Activated CD8-positive, alpha-beta memory T cell treated with anti-CD3 and anti-CD28 coated beads, Interleukin-2, amount 10 ng/mL, durations not matched to agents 7 days and 5 days (primary cell): Measurements from ENCODE around the gene RASSF8. TPM values are rescaled to one million over a fixed set of nuclear protein-coding genes. Genes with fewer than 3 reads are reported as not detected.

ENCODE experiments used
- ATAC-seq: fragments of 150-1000 bp; cut with Tn5 transposase; one replicate; pipeline ENCODE4 v1.10.0; 2021; ENCODE audit warnings: moderate library complexity
- CTCF ChIA-PET: fragments of 350-600 bp; sonication (Branson Sonifier 250); formaldehyde crosslinking; loops from one replicate; lab custom pipeline; 2021; ENCODE audit warnings: antibody characterized with exemption; lab: Charles Lee
- DNase-seq: peaks from one replicate; pipeline ENCODE4 v3.0.0-alpha.2; 2020
- H3K27ac Mint-ChIP-seq: one replicate; pipeline ENCODE4 v1.8.0; 2021; ENCODE audit warnings: mild to moderate bottlenecking, mixed read lengths
- H3K27me3 Mint-ChIP-seq: one replicate; pipeline ENCODE4 v1.8.0; 2021; ENCODE audit warnings: mixed read lengths
- H3K36me3 Mint-ChIP-seq: one replicate; pipeline ENCODE4 v1.8.0; 2021; ENCODE audit warnings: mild to moderate bottlenecking, mixed read lengths
- H3K4me1 Mint-ChIP-seq: one replicate; pipeline ENCODE4 v1.8.0; 2021; ENCODE audit warnings: mixed read lengths
- H3K4me3 Mint-ChIP-seq: one replicate; pipeline ENCODE4 v1.8.0; 2021; ENCODE audit warnings: mild to moderate bottlenecking, moderate library complexity, mixed read lengths
- H3K9me3 Mint-ChIP-seq: one replicate; pipeline ENCODE4 v1.8.0; 2022; ENCODE audit warnings: low read depth, mixed read lengths
- total RNA-seq, 2 experiments: library from RNA; stranded (reverse); gene quantifications; one replicate each; pipeline ENCODE4 v1.2.3, GENCODE V29; 2021

The RASSF8 gene
- total RNA-seq, 2 experiments from 2014 or later: 1.4 to 1.5 TPM

DNA sequence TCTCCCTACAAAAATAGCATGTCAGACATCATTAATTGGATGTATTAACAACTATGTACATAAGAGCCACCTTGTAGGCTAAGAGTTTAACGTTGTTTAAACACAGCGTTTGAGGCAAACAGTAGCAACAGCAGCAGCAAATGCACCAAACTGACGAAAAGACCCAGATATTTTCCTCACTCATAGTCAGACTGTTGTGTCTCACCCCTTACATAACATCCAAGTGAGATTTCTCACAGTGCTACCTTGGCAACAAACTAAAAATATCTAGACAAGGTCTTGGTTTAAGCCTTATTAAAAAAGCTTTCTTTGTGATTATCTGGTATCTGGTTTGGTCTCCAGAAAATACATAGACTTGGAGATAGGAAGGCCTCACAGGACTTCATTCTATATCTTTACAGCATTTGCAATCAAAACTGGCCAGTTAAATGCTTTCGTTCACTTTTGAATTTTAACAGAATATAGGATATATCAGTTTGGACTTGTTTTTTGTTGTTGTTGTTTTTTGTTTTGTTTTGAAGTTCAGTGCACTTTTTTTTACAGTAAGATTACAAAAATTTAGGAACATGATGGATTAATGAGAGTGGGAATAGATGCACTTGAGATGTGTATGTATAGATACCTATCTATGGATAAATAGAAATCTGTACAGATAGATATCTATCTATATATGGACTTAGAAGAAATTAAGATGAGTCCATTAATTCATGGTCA is 162.2 kb downstream of the RASSF8 start:
- H3K27ac Mint-ChIP-seq: no peak overlapping the region
- no peak for ATAC-seq
- H3K36me3 Mint-ChIP-seq: no peaks in the 10 kb centered on the region
- no peaks in the 10 kb centered on the region for H3K9me3 Mint-ChIP-seq
- no peak overlapping the region for H3K4me3 Mint-ChIP-seq
- peaks cover 28% of the 10 kb centered on the region for H3K4me1 Mint-ChIP-seq
- CTCF ChIA-PET: interaction anchor here (1.3 kb wide), 1 partner anchor 581 kb away, joined by 3 read pairs; no protein-coding TSS in a partner anchor
- peaks cover 80% of the 10 kb centered on the region for H3K27me3 Mint-ChIP-seq
- no peak for DNase-seq

DNA sequence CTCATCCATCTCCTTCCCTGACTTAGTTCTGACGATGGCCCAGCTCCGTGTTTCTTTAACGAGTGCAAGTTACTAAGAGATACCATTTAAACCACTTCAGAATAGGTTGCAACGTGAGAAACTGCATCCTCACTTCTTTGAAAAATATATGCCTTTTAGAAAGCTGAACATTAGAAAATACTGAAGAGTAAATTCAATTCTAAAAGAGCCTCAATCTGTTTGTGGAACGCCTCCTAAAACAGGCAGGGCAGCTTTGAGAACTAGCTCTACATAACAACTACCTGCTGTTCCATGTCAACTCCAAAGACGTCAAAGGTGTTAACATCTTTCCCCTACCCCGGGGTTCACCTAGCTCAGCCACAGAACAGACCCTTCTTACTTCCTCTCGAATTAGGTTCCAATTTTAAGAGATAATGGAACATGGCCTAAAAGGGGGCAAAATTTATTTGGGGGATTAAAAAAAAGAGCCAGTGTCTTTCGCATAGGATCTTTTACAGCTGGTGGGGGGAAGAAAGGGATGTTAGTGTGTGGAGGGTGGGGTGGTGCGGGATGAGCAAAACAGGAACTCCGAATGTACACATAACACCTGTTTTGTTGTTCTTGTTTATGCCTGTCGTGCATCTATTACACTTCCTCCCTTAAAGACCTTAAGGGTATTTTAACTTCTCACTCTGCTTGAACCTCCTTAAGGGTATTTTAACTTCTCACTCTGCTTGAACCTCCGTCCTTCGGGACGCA is 163.0 kb downstream of the RASSF8 start:
- Mint-ChIP-seq H3K36me3 (no peaks in the 10 kb centered on the region), H3K4me3 (peak overlapping the region; percentile 35), H3K9me3 (no peaks in the 10 kb centered on the region), H3K27ac (no peak overlapping the region), H3K27me3 (peaks cover 83% of the 10 kb centered on the region), H3K4me1 (peaks cover 30% of the 10 kb centered on the region)
- DNase-seq (no peak), ATAC-seq (no peak)
- CTCF ChIA-PET: interaction anchor here (1.2 to 1.6 kb wide), 3 partner anchors 27 to 580 kb away, joined by 3 to 4 read pairs (median 3); no protein-coding TSS in a partner anchor

GRCh38 chr12:26122061-26122680 is 163.7 kb downstream of the RASSF8 start:
- Mint-ChIP-seq H3K9me3 (no peaks in the 10 kb centered on the region), H3K4me1 (peaks cover 33% of the 10 kb centered on the region), H3K4me3 (peak overlapping the region; percentile 35), H3K27me3 (peaks cover 83% of the 10 kb centered on the region), H3K27ac (no peak overlapping the region), H3K36me3 (no peaks in the 10 kb centered on the region)
- CTCF ChIA-PET: interaction anchor here (1.0 to 1.6 kb wide), 4 partner anchors 28 to 579 kb away, joined by 3 to 4 read pairs (median 3); no protein-coding TSS in a partner anchor
- ATAC-seq (peak; percentile 51), DNase-seq (no peak)

GRCh38 chr12:26122681-26123481 is 164.4 kb downstream of the RASSF8 start:
- peaks cover 85% of the 10 kb centered on the region for H3K27me3 Mint-ChIP-seq
- no peak for DNase-seq
- CTCF ChIA-PET: interaction anchor here (1.0 to 1.6 kb wide), 3 partner anchors 29 to 529 kb away, joined by 3 to 4 read pairs (median 3); no protein-coding TSS in a partner anchor
- peak overlapping the region; percentile 59 for H3K4me3 Mint-ChIP-seq
- ATAC-seq: peak; percentile 25
- peaks cover 33% of the 10 kb centered on the region for H3K4me1 Mint-ChIP-seq
- H3K9me3 Mint-ChIP-seq: no peaks in the 10 kb centered on the region
- no peaks in the 10 kb centered on the region for H3K36me3 Mint-ChIP-seq
- H3K27ac Mint-ChIP-seq: no peak overlapping the region

GRCh38 chr12:26123482-26123980 is 165.0 kb downstream of the RASSF8 start:
- no peak for DNase-seq
- Mint-ChIP-seq H3K4me3 (peak overlapping the region; percentile 59), H3K4me1 (peaks cover 33% of the 10 kb centered on the region), H3K9me3 (no peaks in the 10 kb centered on the region), H3K36me3 (no peaks in the 10 kb centered on the region), H3K27me3 (peaks cover 85% of the 10 kb centered on the region), H3K27ac (no peak overlapping the region)
- no peak for ATAC-seq
- CTCF ChIA-PET: interaction anchor here (0.7 to 1.0 kb wide), 3 partner anchors 26 to 705 kb away, joined by 3 read pairs; no protein-coding TSS in a partner anchor

DNA sequence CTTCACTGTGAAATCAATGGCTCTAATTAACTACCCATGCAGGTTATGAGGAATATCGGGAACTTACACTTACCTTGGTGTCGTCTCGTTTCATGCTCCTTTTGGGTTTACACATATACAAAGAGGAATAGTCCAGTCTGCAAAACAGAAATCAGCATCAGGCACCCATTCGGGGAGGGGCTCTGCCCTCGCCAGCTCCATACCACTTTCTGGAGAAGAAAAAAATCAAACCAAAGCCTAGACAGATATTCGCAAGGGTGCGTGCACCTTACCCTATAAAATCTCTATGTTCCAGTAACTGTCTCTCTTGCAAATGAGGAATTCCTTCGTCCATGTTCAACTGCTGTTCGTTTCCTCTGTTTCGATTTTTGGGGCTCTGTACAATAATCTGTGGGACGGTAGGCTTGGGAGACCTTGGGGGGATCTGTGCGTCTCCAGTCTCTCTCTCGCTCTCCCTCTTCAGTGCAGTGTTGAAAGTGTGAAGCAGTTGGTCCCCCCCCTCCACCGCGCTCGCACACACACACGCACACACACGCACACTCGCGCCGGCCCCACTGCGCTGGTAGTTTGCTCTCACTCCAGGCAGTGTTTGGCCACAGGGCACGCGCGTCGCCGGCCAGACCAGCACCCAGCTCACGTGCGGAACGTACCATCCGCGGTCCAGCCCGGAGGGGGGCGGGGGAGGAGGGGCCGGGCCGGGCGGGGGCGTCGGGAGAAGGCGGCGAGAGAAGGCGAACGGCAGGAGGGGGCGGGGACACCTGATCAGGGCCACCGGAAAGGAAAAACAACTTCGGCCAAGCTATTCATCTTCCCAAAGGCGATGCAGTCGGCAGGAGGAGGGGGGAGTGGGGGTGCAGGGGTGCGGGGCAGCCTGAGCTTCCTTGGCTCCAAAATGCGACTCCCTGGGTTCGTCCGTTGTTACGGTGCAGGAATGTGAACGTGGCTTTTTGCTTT is 166.2 kb downstream of the RASSF8 start, which contains the start of gene BHLHE41:
Gene BHLHE41 (minus strand): TSS at position 592 of the 954 bp plus-strand sequence. CDS start 258 bp downstream, at position 334.
- no peaks in the 10 kb centered on the region for H3K36me3 Mint-ChIP-seq
- no peak within 1 kb of the TSS for H3K27ac Mint-ChIP-seq
- DNase-seq: no peak

GRCh38 chr12:26125400-26126339 is 167.2 kb downstream of the RASSF8 start:
- DNase-seq: no peak
- H3K36me3 Mint-ChIP-seq: no peaks in the 10 kb centered on the region
- CTCF ChIA-PET: no interaction called here
- peak; percentile 21 for ATAC-seq
- no peaks in the 10 kb centered on the region for H3K9me3 Mint-ChIP-seq
- peaks cover 88% of the 10 kb centered on the region for H3K27me3 Mint-ChIP-seq
- H3K27ac Mint-ChIP-seq: no peak overlapping the region
- peaks cover 33% of the 10 kb centered on the region for H3K4me1 Mint-ChIP-seq
- peak overlapping the region; percentile 64 for H3K4me3 Mint-ChIP-seq

More for the DNA sequence above, 166.2 kb downstream of the RASSF8 start, which contains the start of gene BHLHE41:
- Mint-ChIP-seq H3K9me3 (no peaks in the 10 kb centered on the region), H3K4me1 (peaks cover 33% of the 10 kb centered on the region), H3K27me3 (peaks cover 85% of the 10 kb centered on the region), H3K4me3 (peak within 1 kb of the TSS; percentile 70)
- CTCF ChIA-PET: interaction anchor here (1.0 kb wide), 2 partner anchors 27 to 490 kb away, joined by 3 read pairs; no protein-coding TSS in a partner anchor
- ATAC-seq: no peak

DNA sequence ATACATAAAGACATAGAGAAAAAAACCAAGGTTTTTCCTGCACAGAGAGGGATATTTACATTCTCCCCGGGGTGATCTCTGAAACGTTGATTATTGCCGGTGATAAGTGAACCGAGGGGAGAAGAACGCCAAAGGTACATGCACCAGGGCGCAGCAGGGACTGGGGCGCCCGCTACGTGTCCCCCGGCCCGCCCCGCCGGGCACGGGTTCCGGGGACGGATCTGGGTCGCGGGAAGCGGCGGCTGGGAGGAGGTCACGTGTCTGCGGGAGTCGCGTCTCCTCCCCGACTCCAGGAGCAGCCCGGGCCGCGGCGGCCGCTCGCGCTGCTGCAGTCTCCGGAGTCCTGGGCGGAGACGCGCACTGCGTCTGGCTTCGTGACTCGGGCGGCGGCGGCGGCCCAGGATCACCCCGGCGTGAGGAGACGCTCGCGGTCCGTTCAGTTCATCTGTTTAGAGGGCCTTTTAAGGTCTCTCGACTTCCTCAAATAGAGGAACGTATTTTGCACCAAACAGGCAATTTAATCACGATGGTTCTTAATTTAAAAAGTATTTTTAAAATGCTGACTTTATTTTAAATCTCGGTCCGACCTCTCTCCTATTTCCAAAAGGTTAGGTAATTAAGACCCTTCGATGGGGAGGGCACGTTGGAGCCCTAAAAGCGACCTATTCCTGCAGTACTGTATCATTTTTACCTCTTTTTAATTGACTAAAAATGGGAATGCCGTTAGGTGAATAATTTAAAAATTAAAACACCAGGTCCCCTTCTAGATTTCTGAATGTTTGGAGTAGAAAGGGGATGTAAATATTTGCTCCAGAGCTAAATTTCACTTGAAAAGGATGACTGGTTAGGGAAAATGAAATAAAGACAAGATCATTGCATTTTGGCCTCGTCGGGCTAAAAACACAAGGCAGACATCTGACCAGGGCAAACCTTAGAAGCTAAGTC is 168.1 kb downstream of the RASSF8 start:
- DNase-seq (no peak), ATAC-seq (peak; percentile 48)
- CTCF ChIA-PET: no interaction called here
- no peak overlapping the region for H3K27ac Mint-ChIP-seq
- H3K4me1 Mint-ChIP-seq: peaks cover 31% of the 10 kb centered on the region
- no peaks in the 10 kb centered on the region for H3K9me3 Mint-ChIP-seq
- H3K27me3 Mint-ChIP-seq: peaks cover 87% of the 10 kb centered on the region
- no peaks in the 10 kb centered on the region for H3K36me3 Mint-ChIP-seq
- peak overlapping the region; percentile 64 for H3K4me3 Mint-ChIP-seq

DNA sequence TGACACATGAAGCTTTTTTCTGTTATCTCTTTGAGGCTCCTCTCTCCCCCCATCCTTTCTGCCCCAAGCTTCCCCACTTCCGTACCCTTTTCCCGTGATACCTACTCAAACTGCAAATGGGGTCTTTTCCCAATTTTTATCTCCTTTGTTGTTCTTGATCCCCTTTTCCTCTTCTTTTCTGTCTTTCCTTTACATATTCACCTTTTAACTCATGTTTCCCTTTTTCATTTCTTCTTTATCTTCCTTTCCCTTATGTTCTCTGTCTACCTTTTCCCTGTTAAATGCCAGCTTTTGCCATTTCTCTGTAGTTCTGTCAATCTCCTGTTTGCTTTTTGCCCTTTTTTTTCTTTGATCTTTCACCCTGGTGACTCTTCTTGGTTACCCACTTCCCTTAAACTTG is 168.9 kb downstream of the RASSF8 start:
- Mint-ChIP-seq H3K27ac (no peak overlapping the region), H3K27me3 (peaks cover 87% of the 10 kb centered on the region), H3K4me3 (no peak overlapping the region), H3K4me1 (peaks cover 28% of the 10 kb centered on the region), H3K9me3 (no peaks in the 10 kb centered on the region), H3K36me3 (no peaks in the 10 kb centered on the region)
- ATAC-seq (no peak), DNase-seq (no peak)
- CTCF ChIA-PET: no interaction called here

GRCh38 chr12:26128168-26128567 is 169.7 kb downstream of the RASSF8 start:
- ATAC-seq: no peak
- no peak for DNase-seq
- CTCF ChIA-PET: no interaction called here
- Mint-ChIP-seq H3K27ac (no peak overlapping the region), H3K4me3 (no peak overlapping the region), H3K4me1 (peaks cover 24% of the 10 kb centered on the region), H3K27me3 (peaks cover 88% of the 10 kb centered on the region), H3K9me3 (no peaks in the 10 kb centered on the region), H3K36me3 (no peaks in the 10 kb centered on the region)
